Mucosa of descending colon (tissue), 3 donors: ENCODE data around the gene NTM. TPM values are rescaled to one million over a fixed set of nuclear protein-coding genes. Genes with fewer than 3 reads are reported as not detected.

Experiments used
- ATAC-seq: fragments of 200-7000 bp; cut with Tn5 transposase; one replicate; pipeline ENCODE4 v1.9.1; 2020; ENCODE audit warnings: mild to moderate bottlenecking, moderate library complexity
- DNase-seq, 3 donors: peaks; one replicate each; pipeline ENCODE4 v3.0.0-alpha.2; 2020
- H3K36me3 ChIP-seq: fragments of 200-600 bp; one replicate; pipeline ENCODE4 v1.8.0; 2021; ENCODE audit warnings: low read depth, mild to moderate bottlenecking
- H3K4me1 ChIP-seq: fragments of 200-600 bp; one replicate; pipeline ENCODE4 v1.8.0; 2021; ENCODE audit warnings: low read depth, mild to moderate bottlenecking
- H3K4me3 ChIP-seq: fragments of 200-600 bp; one replicate; pipeline ENCODE4 v1.8.0; 2021; ENCODE audit warnings: mild to moderate bottlenecking
- H3K9me3 ChIP-seq: fragments of 200-600 bp; one replicate; pipeline ENCODE4 v1.8.0; 2021; ENCODE audit warnings: mild to moderate bottlenecking
- CTCF ChIP-seq: fragments of 200-600 bp; IDR thresholded peaks from one replicate; pipeline ENCODE4 v1.8.0; 2022; ENCODE audit warnings: antibody characterized with exemption, mild to moderate bottlenecking
- intact Hi-C, 2 donors: fragments of 100-400 bp; cut with DNase I in 1 of 2; cut with micrococcal nuclease in 1 of 2; formaldehyde crosslinking; loops; one replicate each; pipeline versions ENCODE4 v1.11.0 to v1.11.1; 2022; cut with DNase I, micrococcal nuclease
- total RNA-seq, 3 donors: library from RNA; stranded (reverse); fragmentation: NEBNext Ultra II Directional in 2 of 3; extraction: Animal tissue kit (Norgen Biotek cat#: 25700) in 2 of 3; gene quantifications; one replicate each; pipeline versions ENCODE4 v1.2.1 to v1.2.4, GENCODE V29; 2021 to 2023
- donor health status: DM: no; HTN: no; CAD: no; lungs with moderate emphysema.
- donor health status: DM: no; HTN: no; CAD: no.
- donor health status: DM: no; HTN: yes; CAD: no.

The NTM gene
- total RNA-seq, 3 donors from 2014 or later, result 0.64 to 7.7 (median 1.2) TPM

- no peaks in the 10 kb centered on the region for H3K36me3 ChIP-seq
- no peak for DNase-seq
Measured at GRCh38 chr11:131691181-131692041, 321.0 kb downstream of the NTM start.

GRCh38 chr11:131692151-131692550 is 321.7 kb downstream of the NTM start:
- ATAC-seq (no peak), DNase-seq (no peak)
- Histone ChIP-seq H3K4me1 (no peaks in the 10 kb centered on the region), H3K4me3 (no peak overlapping the region), H3K9me3 (no peaks in the 10 kb centered on the region), H3K36me3 (no peaks in the 10 kb centered on the region)
- TF ChIP-seq CTCF, result no peak
- intact Hi-C loops, result no loop called here

More at GRCh38 chr11:131691181-131692041, 321.0 kb downstream of the NTM start:
- no peak for TF ChIP-seq CTCF
- Histone ChIP-seq H3K4me3 (no peak overlapping the region), H3K9me3 (no peaks in the 10 kb centered on the region), H3K4me1 (no peaks in the 10 kb centered on the region)
- intact Hi-C loops, result no loop called here
- peak; percentile 48 for ATAC-seq

GRCh38 chr11:131692961-131693360 is 322.5 kb downstream of the NTM start:
- no peak for DNase-seq

GRCh38 chr11:131693756-131694155 is 323.3 kb downstream of the NTM start:
- intact Hi-C loops, result no loop called here
- Histone ChIP-seq H3K9me3 (no peaks in the 10 kb centered on the region), H3K4me3 (no peak overlapping the region), H3K4me1 (no peaks in the 10 kb centered on the region), H3K36me3 (no peaks in the 10 kb centered on the region)
- ATAC-seq (no peak), DNase-seq (no peak)
- no peak for TF ChIP-seq CTCF

More at GRCh38 chr11:131692961-131693360, 322.5 kb downstream of the NTM start:
- Histone ChIP-seq H3K4me1 (no peaks in the 10 kb centered on the region), H3K4me3 (no peak overlapping the region), H3K9me3 (no peaks in the 10 kb centered on the region), H3K36me3 (no peaks in the 10 kb centered on the region)
- no peak for TF ChIP-seq CTCF
- intact Hi-C loops, result no loop called here
- ATAC-seq, result no peak

- no peak overlapping the region for H3K4me3 ChIP-seq
- DNase-seq (peak; percentile 71 to 85 (median 73)), ATAC-seq (peak; percentile 97)
- intact Hi-C loops, result no loop called here
- TF ChIP-seq CTCF, result peak; percentile 87
- no peaks in the 10 kb centered on the region for H3K9me3 ChIP-seq
- H3K36me3 ChIP-seq, result no peaks in the 10 kb centered on the region
- H3K4me1 ChIP-seq, result no peaks in the 10 kb centered on the region
Measured at GRCh38 chr11:131694526-131695424, 324.4 kb downstream of the NTM start.
